Measurements from ENCODE around the gene RGS7.

- TF ChIP-seq POLR2A (IDR thresholded peaks at IDR 0.05) (no peak), POLR2AphosphoS5 (IDR thresholded peaks at IDR 0.05) (no peak)
- TF ChIP-seq, protein P1, sequence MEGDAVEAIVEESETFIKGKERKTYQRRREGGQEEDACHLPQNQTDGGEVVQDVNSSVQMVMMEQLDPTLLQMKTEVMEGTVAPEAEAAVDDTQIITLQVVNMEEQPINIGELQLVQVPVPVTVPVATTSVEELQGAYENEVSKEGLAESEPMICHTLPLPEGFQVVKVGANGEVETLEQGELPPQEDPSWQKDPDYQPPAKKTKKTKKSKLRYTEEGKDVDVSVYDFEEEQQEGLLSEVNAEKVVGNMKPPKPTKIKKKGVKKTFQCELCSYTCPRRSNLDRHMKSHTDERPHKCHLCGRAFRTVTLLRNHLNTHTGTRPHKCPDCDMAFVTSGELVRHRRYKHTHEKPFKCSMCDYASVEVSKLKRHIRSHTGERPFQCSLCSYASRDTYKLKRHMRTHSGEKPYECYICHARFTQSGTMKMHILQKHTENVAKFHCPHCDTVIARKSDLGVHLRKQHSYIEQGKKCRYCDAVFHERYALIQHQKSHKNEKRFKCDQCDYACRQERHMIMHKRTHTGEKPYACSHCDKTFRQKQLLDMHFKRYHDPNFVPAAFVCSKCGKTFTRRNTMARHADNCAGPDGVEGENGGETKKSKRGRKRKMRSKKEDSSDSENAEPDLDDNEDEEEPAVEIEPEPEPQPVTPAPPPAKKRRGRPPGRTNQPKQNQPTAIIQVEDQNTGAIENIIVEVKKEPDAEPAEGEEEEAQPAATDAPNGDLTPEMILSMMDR (IDR thresholded peaks at IDR 0.05 in 8 of 11, conservative IDR thresholded peaks at IDR 0.05 in 3 of 11), result no peak
These were observed 349.3 kb downstream of the RGS7 start for GRCh38 chr1:241007668-241008067.
